MM.1S (cell line): ENCODE measurements around the gene MAPKAP1.

Experiments
- DNase-seq: peaks from one replicate; pipeline ENCODE4 v3.0.0-alpha.2; 2015
- H2AFZ ChIP-seq: fragments of 300-600 bp; sonication (generic); 2 replicates; pipeline ENCODE4 v1.6.0; 2016; ENCODE audit warnings: antibody characterized with exemption, low read length
- H3F3A ChIP-seq: fragments of 300-600 bp; sonication (generic); 2 replicates; pipeline ENCODE4 v1.6.1; 2016; ENCODE audit warnings: mild to moderate bottlenecking, antibody characterized with exemption, low read length, moderate library complexity, mixed read lengths; ENCODE audit not compliant: insufficient read depth
- H3K27ac ChIP-seq: fragments of 300-600 bp; sonication (generic); 2 replicates; pipeline ENCODE4 v1.5.1; 2016; ENCODE audit warnings: mild to moderate bottlenecking, low read length
- H3K27me3 ChIP-seq: fragments of 300-600 bp; sonication (generic); replicated peaks from 2 replicates; pipeline ENCODE4 v1.6.0; 2016; ENCODE audit warnings: low read length; ENCODE audit not compliant: insufficient read depth
- H3K36me3 ChIP-seq: fragments of 300-600 bp; sonication (generic); replicated peaks from 2 replicates; pipeline ENCODE4 v1.6.1; 2016; ENCODE audit warnings: mild to moderate bottlenecking, low read length, mixed read lengths; ENCODE audit not compliant: insufficient read depth
- H3K4me1 ChIP-seq: fragments of 300-600 bp; sonication (generic); 2 replicates; pipeline ENCODE4 v1.6.1; 2016; ENCODE audit warnings: low read length, mixed read lengths
- H3K4me2 ChIP-seq: fragments of 300-600 bp; sonication (generic); 2 replicates; pipeline ENCODE4 v1.6.0; 2016; ENCODE audit warnings: low read depth, low read length
- H3K4me3 ChIP-seq: fragments of 300-600 bp; sonication (generic); 2 replicates; pipeline ENCODE4 v1.5.1; 2016; ENCODE audit warnings: low read length, mixed read lengths
- H3K79me2 ChIP-seq: fragments of 300-600 bp; sonication (generic); 2 replicates; pipeline ENCODE4 v1.6.1; 2016; ENCODE audit warnings: mixed run types, low read length, mixed read lengths
- H3K9ac ChIP-seq: fragments of 300-600 bp; sonication (generic); 2 replicates; pipeline ENCODE4 v1.6.1; 2016; ENCODE audit warnings: low read length, mixed read lengths
- H3K9me2 ChIP-seq: fragments of 300-600 bp; sonication (generic); replicated peaks from 2 replicates; pipeline ENCODE4 v1.6.1; 2016; ENCODE audit warnings: mild to moderate bottlenecking, low read length, mixed read lengths; ENCODE audit not compliant: insufficient read depth
- H3K9me3 ChIP-seq: fragments of 300-600 bp; sonication (generic); replicated peaks from 2 replicates; pipeline ENCODE4 v1.6.1; 2016; ENCODE audit warnings: mild to moderate bottlenecking, low read length, mixed read lengths; ENCODE audit not compliant: insufficient read depth
- H4K20me1 ChIP-seq: fragments of 300-600 bp; sonication (generic); 2 replicates; pipeline ENCODE4 v1.6.1; 2016; ENCODE audit warnings: mild to moderate bottlenecking, low read length, moderate library complexity, mixed read lengths; ENCODE audit not compliant: insufficient read depth
- CTCF ChIP-seq: fragments of 300-600 bp; sonication (generic); IDR thresholded peaks from 2 replicates; pipeline ENCODE4 v1.5.1; 2016; ENCODE audit warnings: antibody characterized with exemption, low read length, mixed read lengths
- EZH2 ChIP-seq: fragments of 300-600 bp; sonication (generic); optimal IDR thresholded peaks from 2 replicates; pipeline ENCODE3; 2017; ENCODE audit warnings: low read depth, mild to moderate bottlenecking, antibody characterized with exemption, low read length, mixed read lengths
- EZH2phosphoT487 ChIP-seq: fragments of 300-600 bp; sonication (generic); IDR thresholded peaks from 2 replicates; pipeline ENCODE4 v1.6.1; 2018; ENCODE audit warnings: antibody characterized with exemption, low read length

Gene MAPKAP1

GRCh38 chr9:125682340-125682739 is 24.7 kb downstream of the MAPKAP1 start:
- Histone ChIP-seq H3K36me3 (no peaks in the 10 kb centered on the region), H3K9me3 (no peaks in the 10 kb centered on the region), H3K4me2 (no peak overlapping the region), H3K27me3 (no peaks in the 10 kb centered on the region), H3K4me1 (no peaks in the 10 kb centered on the region), H2AFZ (no peak overlapping the region), H3K4me3 (no peak overlapping the region), H3K9me2 (no peaks in the 10 kb centered on the region), H3K27ac (no peak overlapping the region), H3K9ac (no peak overlapping the region), H3F3A (no peaks in the 10 kb centered on the region), H4K20me1 (no peaks in the 10 kb centered on the region), H3K79me2 (peaks cover 15% of the 10 kb centered on the region)
- no peak for TF ChIP-seq EZH2
- DNase-seq, result no peak

GRCh38 chr9:125681657-125682056 is 25.4 kb downstream of the MAPKAP1 start:
- H3K9me2 ChIP-seq, result no peaks in the 10 kb centered on the region
- no peak overlapping the region for H3K27ac ChIP-seq
- H4K20me1 ChIP-seq, result no peaks in the 10 kb centered on the region
- H2AFZ ChIP-seq, result no peak overlapping the region
- H3K79me2 ChIP-seq, result peaks cover 12% of the 10 kb centered on the region; the same call in 1 of the 2 replicates
- H3K4me1 ChIP-seq, result no peaks in the 10 kb centered on the region
- no peak overlapping the region for H3K9ac ChIP-seq
- H3K36me3 ChIP-seq, result no peaks in the 10 kb centered on the region
- no peaks in the 10 kb centered on the region for H3K27me3 ChIP-seq
- no peak overlapping the region for H3K4me2 ChIP-seq
- TF ChIP-seq EZH2phosphoT487 (no peak), CTCF (no peak), EZH2 (no peak)
- no peak overlapping the region for H3K4me3 ChIP-seq
- no peaks in the 10 kb centered on the region for H3K9me3 ChIP-seq
- no peak for DNase-seq
- H3F3A ChIP-seq, result no peaks in the 10 kb centered on the region

GRCh38 chr9:125681086-125681622 is 25.9 kb downstream of the MAPKAP1 start:
- Histone ChIP-seq H3K9ac (no peak overlapping the region), H3K9me3 (no peaks in the 10 kb centered on the region), H3K9me2 (no peaks in the 10 kb centered on the region), H3K4me1 (no peaks in the 10 kb centered on the region), H4K20me1 (no peaks in the 10 kb centered on the region), H2AFZ (no peak overlapping the region), H3F3A (no peaks in the 10 kb centered on the region), H3K27ac (no peak overlapping the region), H3K4me3 (no peak overlapping the region), H3K79me2 (peaks cover 12% of the 10 kb centered on the region; the same call in 1 of the 2 replicates), H3K4me2 (no peak overlapping the region), H3K27me3 (no peaks in the 10 kb centered on the region), H3K36me3 (no peaks in the 10 kb centered on the region)
- TF ChIP-seq CTCF, result no peak
- no peak for TF ChIP-seq EZH2
- no peak for TF ChIP-seq EZH2phosphoT487
- no peak for DNase-seq

- Histone ChIP-seq H3K27ac (no peak overlapping the region), H3K4me3 (no peak overlapping the region), H3F3A (no peaks in the 10 kb centered on the region), H3K4me2 (no peak overlapping the region), H3K79me2 (peaks cover 12% of the 10 kb centered on the region; the same call in 1 of the 2 replicates), H3K27me3 (no peaks in the 10 kb centered on the region), H3K36me3 (no peaks in the 10 kb centered on the region), H3K9ac (no peak overlapping the region), H4K20me1 (no peaks in the 10 kb centered on the region), H3K9me3 (no peaks in the 10 kb centered on the region), H2AFZ (no peak overlapping the region), H3K4me1 (no peaks in the 10 kb centered on the region), H3K9me2 (no peaks in the 10 kb centered on the region)
- no peak for TF ChIP-seq EZH2phosphoT487
- TF ChIP-seq EZH2, result no peak
- TF ChIP-seq CTCF, result no peak
- DNase-seq, result no peak
Observed at GRCh38 chr9:125680445-125680844, 26.6 kb downstream of the MAPKAP1 start.
